Lower leg skin (tissue), 4 donors: Measurements from ENCODE around the gene RAPGEF5. TPM values are rescaled to one million over a fixed set of nuclear protein-coding genes. Genes with fewer than 3 reads are reported as not detected.

Source experiments
- DNase-seq, 2 donors: peaks; one replicate each; pipeline ENCODE4 v3.0.0-alpha.2; 2019; ENCODE audit warnings: low spot score in 2 of 2
- H3K4me3 ChIP-seq: fragments of 200-600 bp; sonication (generic); 2 replicates; pipeline ENCODE4 v1.5.1; 2017; ENCODE audit warnings: mild to moderate bottlenecking, low read depth; ENCODE audit not compliant: poor library complexity, severe bottlenecking
- POLR2A ChIP-seq, 2 donors: fragments of 450-650 bp; IDR thresholded peaks; one replicate each; pipeline ENCODE4 v1.6.1; 2016 to 2017; ENCODE audit warnings: antibody characterized with exemption in 2 of 2, mild to moderate bottlenecking in 1 of 2, moderate library complexity in 1 of 2
- WGBS, 2 donors: methylation state at CpG; one replicate each; pipeline ENCODE4 v1.1.5; 2018; 5-methylcytosine and 5-hydroxymethylcytosine counted together
- intact Hi-C: fragments of 100-400 bp; cut with DNase I; formaldehyde crosslinking; loops from one replicate; pipeline ENCODE4 v1.15.0; 2023; ENCODE audit warnings: low total_unique reads
- total RNA-seq, 4 donors: library from RNA; depleted of rRNA; stranded (reverse); fragments of >200 nt; gene quantifications; one replicate each; pipeline ENCODE4 v1.1.0, GENCODE V29; 2016
- TF ChIP-seq, protein P1 (sequence below), 3 donors: fragments of 450-650 bp; IDR thresholded peaks; one replicate each; pipeline ENCODE4 v1.5.1; 2016; ENCODE audit warnings: antibody characterized with exemption in 3 of 3, mild to moderate bottlenecking in 3 of 3, moderate library complexity in 2 of 3

RAPGEF5 gene
- total RNA-seq, 4 donors from 2014 or later = 19.4 to 47.7 (median 25.2) TPM

DNA sequence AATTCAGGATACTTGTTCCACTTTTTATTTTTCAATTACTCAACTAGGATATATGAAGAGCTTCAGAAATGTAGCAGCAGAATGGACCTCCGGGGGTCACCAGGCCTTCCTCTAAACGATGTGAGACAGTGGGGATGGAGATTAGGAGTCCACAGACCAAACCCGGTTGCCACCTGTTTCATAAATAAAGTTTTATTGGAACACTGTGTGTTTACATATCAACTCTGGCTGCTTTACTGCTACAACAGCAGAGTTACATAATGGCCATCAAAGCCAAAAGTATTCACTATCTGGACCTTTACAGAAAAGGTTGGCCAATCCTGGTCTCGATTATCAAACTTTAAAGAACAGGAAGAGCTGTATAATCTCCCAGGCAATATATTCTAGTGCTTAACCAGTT lies 30.8 kb downstream of the RAPGEF5 start:
- TF ChIP-seq, protein P1, sequence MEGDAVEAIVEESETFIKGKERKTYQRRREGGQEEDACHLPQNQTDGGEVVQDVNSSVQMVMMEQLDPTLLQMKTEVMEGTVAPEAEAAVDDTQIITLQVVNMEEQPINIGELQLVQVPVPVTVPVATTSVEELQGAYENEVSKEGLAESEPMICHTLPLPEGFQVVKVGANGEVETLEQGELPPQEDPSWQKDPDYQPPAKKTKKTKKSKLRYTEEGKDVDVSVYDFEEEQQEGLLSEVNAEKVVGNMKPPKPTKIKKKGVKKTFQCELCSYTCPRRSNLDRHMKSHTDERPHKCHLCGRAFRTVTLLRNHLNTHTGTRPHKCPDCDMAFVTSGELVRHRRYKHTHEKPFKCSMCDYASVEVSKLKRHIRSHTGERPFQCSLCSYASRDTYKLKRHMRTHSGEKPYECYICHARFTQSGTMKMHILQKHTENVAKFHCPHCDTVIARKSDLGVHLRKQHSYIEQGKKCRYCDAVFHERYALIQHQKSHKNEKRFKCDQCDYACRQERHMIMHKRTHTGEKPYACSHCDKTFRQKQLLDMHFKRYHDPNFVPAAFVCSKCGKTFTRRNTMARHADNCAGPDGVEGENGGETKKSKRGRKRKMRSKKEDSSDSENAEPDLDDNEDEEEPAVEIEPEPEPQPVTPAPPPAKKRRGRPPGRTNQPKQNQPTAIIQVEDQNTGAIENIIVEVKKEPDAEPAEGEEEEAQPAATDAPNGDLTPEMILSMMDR (IDR thresholded peaks at IDR 0.05) = no peak
- TF ChIP-seq POLR2A (IDR thresholded peaks at IDR 0.05) = no peak
- 56 to 71% methylated on average over 4 of the region's 4 CpGs for WGBS, 2 donors
- H3K4me3 ChIP-seq = no peak overlapping the region
- DNase-seq = no peak
- intact Hi-C loops = no loop called here

DNA sequence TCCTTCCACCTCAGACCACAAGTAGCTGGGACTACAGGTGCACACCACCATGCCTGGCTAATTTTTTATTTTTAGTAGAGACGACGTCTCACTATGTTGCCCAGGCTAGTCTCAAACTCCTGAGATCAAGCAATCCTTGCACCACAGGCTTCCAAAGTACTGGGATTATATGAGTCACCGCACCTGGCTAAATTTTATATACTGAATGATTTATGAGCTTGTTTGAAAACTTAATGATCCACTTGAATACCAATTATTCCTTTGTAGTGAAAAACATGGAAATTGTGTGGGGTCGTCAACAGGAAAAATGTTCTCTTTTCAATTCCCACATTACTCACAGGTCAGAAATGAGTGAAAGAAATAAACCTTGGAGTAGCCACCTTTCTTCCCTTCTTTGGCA lies 31.3 kb downstream of the RAPGEF5 start:
- intact Hi-C loops = no loop called here
- TF ChIP-seq, protein P1 (IDR thresholded peaks at IDR 0.05) = no peak
- no peak for TF ChIP-seq POLR2A (IDR thresholded peaks at IDR 0.05)
- DNase-seq = no peak
- H3K4me3 ChIP-seq = no peak overlapping the region
- WGBS, 2 donors = 57 to 60% methylated on average over 4 of the region's 4 CpGs

DNA sequence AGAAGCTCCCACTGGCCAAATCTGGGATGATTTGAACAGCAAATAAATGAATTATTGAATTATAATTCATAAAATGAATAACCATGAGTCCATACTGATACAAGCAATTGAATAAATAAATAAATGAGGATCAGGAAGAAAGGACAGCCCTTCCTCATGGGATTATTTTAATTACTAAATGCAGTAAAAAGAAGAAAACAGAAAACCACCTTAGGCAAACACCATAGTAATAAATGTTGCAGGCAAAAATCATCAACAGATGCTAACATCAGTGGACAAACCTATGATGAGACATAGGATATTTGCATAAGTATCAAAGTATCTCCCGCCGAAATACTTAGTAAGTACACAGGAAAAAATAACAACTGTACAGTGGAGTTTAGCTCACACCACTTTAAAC lies 33.2 kb downstream of the RAPGEF5 start:
- DNase-seq = no peak
- TF ChIP-seq POLR2A (IDR thresholded peaks at IDR 0.05) = no peak
- TF ChIP-seq, protein P1 (IDR thresholded peaks at IDR 0.05) = no peak
- no peak overlapping the region for H3K4me3 ChIP-seq
- 90 to 100% methylated on average over 2 of the region's 2 CpGs for WGBS, 2 donors
- intact Hi-C loops = no loop called here

DNA sequence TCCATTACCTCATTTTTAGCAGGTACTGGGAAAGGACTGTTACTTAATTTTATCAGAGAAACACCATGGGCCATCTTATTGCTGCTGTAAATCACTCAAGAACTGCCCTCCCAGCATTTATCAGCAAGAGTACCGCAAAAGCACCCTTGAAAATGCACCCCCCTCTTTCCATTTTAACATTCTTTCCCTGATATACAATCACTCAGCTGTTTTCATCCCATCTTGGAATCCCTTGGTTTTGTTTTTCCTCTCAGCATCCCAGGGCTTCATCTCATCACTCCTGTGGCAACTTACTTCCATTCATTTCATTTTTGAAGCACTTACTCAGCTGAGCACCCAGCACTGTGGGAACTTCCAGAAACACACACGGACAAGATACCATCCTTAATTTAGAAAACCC lies 36.5 kb downstream of the RAPGEF5 start:
- 64 to 73% methylated on average over 2 of the region's 2 CpGs for WGBS, 2 donors
- no peak overlapping the region for H3K4me3 ChIP-seq
- no peak for DNase-seq
- intact Hi-C loops = no loop called here
- TF ChIP-seq POLR2A (IDR thresholded peaks at IDR 0.05) = no peak
- TF ChIP-seq, protein P1 (IDR thresholded peaks at IDR 0.05) = no peak

DNA sequence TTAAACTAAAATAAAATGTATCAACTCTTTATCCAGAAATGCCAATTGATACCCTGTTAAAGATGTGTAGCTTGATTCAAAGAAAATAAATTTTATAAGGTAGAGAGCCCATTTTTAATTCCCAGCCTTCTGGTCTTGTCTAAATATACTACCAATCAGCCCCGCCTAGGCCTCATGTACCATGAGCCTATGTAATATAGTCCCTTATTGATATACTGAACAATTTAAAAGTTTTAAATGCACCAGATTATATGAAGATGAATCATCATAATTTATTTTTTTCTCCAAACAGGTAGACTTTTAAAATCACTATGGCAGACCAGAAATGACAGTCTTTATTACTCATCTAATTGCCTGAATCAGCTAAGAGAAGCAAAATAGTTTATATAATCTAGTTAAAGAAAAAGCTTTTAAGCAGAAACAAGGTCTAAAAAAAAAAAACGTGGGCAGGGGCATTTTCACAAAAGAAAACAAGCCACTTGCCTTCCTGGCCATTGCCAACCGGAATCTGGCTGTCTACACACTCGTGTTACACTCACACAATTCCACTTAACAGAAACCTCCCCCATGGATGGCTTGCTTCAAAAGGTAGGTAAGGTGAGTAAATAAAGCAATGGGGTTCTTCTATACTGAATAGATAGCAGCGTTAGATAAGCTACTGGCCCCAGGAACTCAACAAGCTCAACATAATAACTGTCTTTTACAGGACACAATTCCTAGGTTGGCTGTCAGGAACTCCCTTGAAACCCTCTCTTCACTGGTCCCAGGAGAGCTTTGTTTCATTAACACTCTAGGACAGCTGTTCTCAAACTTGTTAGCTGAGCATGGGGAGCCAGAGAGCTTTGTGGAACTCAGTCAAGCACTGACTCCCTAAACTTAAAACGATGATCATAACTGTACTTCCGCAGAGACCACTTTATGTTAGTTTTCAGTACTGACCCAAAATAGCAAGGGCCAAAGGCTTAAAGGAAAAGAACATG lies 37.2 kb downstream of the RAPGEF5 start:
- no peak for TF ChIP-seq POLR2A (IDR thresholded peaks at IDR 0.05)
- intact Hi-C loops = no loop called here
- H3K4me3 ChIP-seq = no peak overlapping the region
- no peak for DNase-seq
- WGBS, 2 donors = 59 to 62% methylated on average over 7 of the region's 7 CpGs

DNA sequence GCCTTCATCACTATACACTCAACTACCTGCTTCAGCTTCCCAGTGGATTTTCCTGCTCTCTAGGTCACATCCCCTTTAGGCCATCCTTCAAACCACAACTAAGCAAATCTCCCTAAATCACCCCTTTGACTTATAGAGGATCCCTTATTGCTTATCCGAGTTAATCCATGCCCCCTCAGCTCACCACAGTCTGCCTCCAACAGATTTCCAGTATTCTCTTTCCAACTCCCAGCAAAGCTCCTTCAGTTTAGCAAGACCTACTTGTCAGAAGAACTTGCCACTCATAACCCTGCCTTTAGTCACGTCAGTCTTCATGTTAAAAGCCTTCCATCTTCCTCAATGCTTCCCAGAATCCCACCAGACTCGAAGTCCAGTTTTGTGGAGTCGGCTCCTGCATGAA lies 38.6 kb downstream of the RAPGEF5 start:
- no peak for DNase-seq
- intact Hi-C loops = no loop called here
- TF ChIP-seq, protein P1 (IDR thresholded peaks at IDR 0.05) = no peak
- TF ChIP-seq POLR2A (IDR thresholded peaks at IDR 0.05) = no peak
- WGBS, 2 donors = 82 to 85% methylated on average over 4 of the region's 4 CpGs
- no peak overlapping the region for H3K4me3 ChIP-seq
